ENCODE data around the gene FXYD3. TPM values are rescaled to one million over a fixed set of nuclear protein-coding genes. Genes with fewer than 3 reads are reported as not detected.
A peak's percentile ranks its signal among the peaks of the same experiment; 100 is the strongest.

Gene FXYD3
- polyA plus RNA-seq (2012; rRNA removed): not detected in 2 replicates
- polyA plus RNA-seq (2012; cell fraction: cytosol; rRNA removed): not detected in 2 replicates
- not detected in 2 replicates for polyA plus RNA-seq (2012; cell fraction: nucleus; rRNA removed)

- CTCF ChIA-PET: interaction anchor here (0.6 to 3.9 kb wide), 27 partner anchors 9 to 238 kb away, joined by 3 to 66 read pairs (median 5); partner anchors contain the start of genes FXYD1, FXYD7 and LGI4
- H3K27ac ChIP-seq (ENCODE audit: low read depth in 2 of 2, low read length in 1 of 2): no peak within 1 kb of the TSS
- H3K4me2 ChIP-seq: peak within 1 kb of the TSS; percentile 42; the same call in 1 of the 2 replicates
- WGBS (ENCODE audit: low lambda C conversion rate): 72% methylated on average over 12 of the region's 14 CpGs
- H3K36me3 ChIP-seq (replicated peaks in 1 of 2; ENCODE audit: control insufficient read depth in 1 of 2, insufficient read depth in 2 of 2, low read length in 1 of 2): no peaks in the 10 kb centered on the region
- no peaks in the 10 kb centered on the region for H3F3A ChIP-seq (replicated peaks; ENCODE audit: insufficient read depth)
- H2AFZ ChIP-seq (ENCODE audit: low read depth): no peak within 1 kb of the TSS
- H3K9me2 ChIP-seq: no peaks in the 10 kb centered on the region
- H3K27me3 ChIP-seq (ENCODE audit: insufficient read depth): no peaks in the 10 kb centered on the region; the same call in 1 of the 2 replicates
- H3K9me3 ChIP-seq: no peaks in the 10 kb centered on the region
- POLR2A ChIA-PET: no interaction called here
- H3K79me2 ChIP-seq (ENCODE audit: insufficient read depth): no peaks in the 10 kb centered on the region
- H3K9ac ChIP-seq: no peak within 1 kb of the TSS
- H4K20me1 ChIP-seq (ENCODE audit: insufficient read depth): no peaks in the 10 kb centered on the region
- DNase-seq: no peak
- H3K4me1 ChIP-seq (ENCODE audit: control insufficient read depth in 1 of 2, insufficient read depth in 2 of 2, low read depth in 1 of 2, low read length in 1 of 2): peaks cover 0 to 8% of the 10 kb centered on the region in 2 experiments; a peak in 1 of 4 replicates
- no peak for TF ChIP-seq TCF12 (IDR thresholded peaks at IDR 0.05)
- no peak for TF ChIP-seq POLR2AphosphoS5 (IDR thresholded peaks at IDR 0.05; ENCODE audit: low read depth, low read length)
- H3K4me3 ChIP-seq (ENCODE audit: low read depth in 2 of 2, low read length in 1 of 2): peak within 1 kb of the TSS in 1 of 2 experiments; percentile 44; a peak in 1 of 4 replicates
Observed at GRCh38 chr19:35115177-35115951, at the start of gene FXYD3. TSS of gene FXYD3 (plus strand) at chr19:35115823. CDS start at chr19:35119377, 3,554 bp downstream.

- WGBS (ENCODE audit: low lambda C conversion rate): 83% methylated on average over 14 of the region's 15 CpGs
- POLR2A ChIA-PET: no interaction called here
- no peak overlapping the region for H3K9ac ChIP-seq
- no peaks in the 10 kb centered on the region for H3K9me3 ChIP-seq
- no peak overlapping the region for H2AFZ ChIP-seq (ENCODE audit: low read depth)
- H3K79me2 ChIP-seq (ENCODE audit: insufficient read depth): no peaks in the 10 kb centered on the region
- no peaks in the 10 kb centered on the region for H3F3A ChIP-seq (replicated peaks; ENCODE audit: insufficient read depth)
- no peak for DNase-seq
- no peaks in the 10 kb centered on the region; a peak in 1 of 4 replicates for H3K4me1 ChIP-seq (ENCODE audit: control insufficient read depth in 1 of 2, insufficient read depth in 2 of 2, low read depth in 1 of 2, low read length in 1 of 2)
- CTCF ChIA-PET: interaction anchor here (0.8 to 3.0 kb wide), 25 partner anchors 9 to 271 kb away, joined by 3 to 65 read pairs (median 11); partner anchors contain the start of genes FXYD1, FXYD3, FXYD7 and LGI4
- H3K9me2 ChIP-seq: no peaks in the 10 kb centered on the region
- no peaks in the 10 kb centered on the region for H3K36me3 ChIP-seq (replicated peaks in 1 of 2; ENCODE audit: control insufficient read depth in 1 of 2, insufficient read depth in 2 of 2, low read length in 1 of 2)
- H3K27ac ChIP-seq (ENCODE audit: low read depth in 2 of 2, low read length in 1 of 2): no peak overlapping the region
- no peaks in the 10 kb centered on the region for H4K20me1 ChIP-seq (ENCODE audit: insufficient read depth)
- no peak overlapping the region for H3K4me2 ChIP-seq
- TF ChIP-seq MXI1 (IDR thresholded peaks at IDR 0.05; ENCODE audit: low read depth, low read length) (no peak), MAX (IDR thresholded peaks at IDR 0.05; ENCODE audit: low read depth) (no peak), SIN3A (IDR thresholded peaks at IDR 0.05; ENCODE audit: borderline replicate concordance, low read depth, low read length) (no peak), CHD2 (IDR thresholded peaks at IDR 0.05; ENCODE audit: low read length, partially characterized antibody) (no peak), ELF1 (IDR thresholded peaks at IDR 0.05) (no peak), POLR2AphosphoS5 (IDR thresholded peaks at IDR 0.05; ENCODE audit: low read depth, low read length) (no peak), GABPA (IDR thresholded peaks at IDR 0.05; ENCODE audit: low read depth) (no peak), TAF1 (IDR thresholded peaks at IDR 0.05; ENCODE audit: borderline replicate concordance, low read depth, low read length) (no peak), RFX5 (IDR thresholded peaks at IDR 0.05; ENCODE audit: low read length) (no peak), MEF2A (IDR thresholded peaks at IDR 0.05; ENCODE audit: borderline replicate concordance, low read depth) (no peak), GATA2 (CRISPR knock-in tag; IDR thresholded peaks at IDR 0.05) (no peak), RCOR1 (IDR thresholded peaks at IDR 0.05; ENCODE audit: low read length) (no peak), NFIC (IDR thresholded peaks at IDR 0.05; ENCODE audit: borderline replicate concordance) (no peak), PBX3 (IDR thresholded peaks at IDR 0.05) (no peak), SMC3 (IDR thresholded peaks at IDR 0.05; ENCODE audit: low read depth, low read length) (no peak), IRF3 (IDR thresholded peaks at IDR 0.05; ENCODE audit: low read depth, low read length) (no peak), FOXJ3 (CRISPR knock-in tag; IDR thresholded peaks at IDR 0.05) (no peak), ZBTB33 (IDR thresholded peaks at IDR 0.05; ENCODE audit: borderline replicate concordance, low read depth) (no peak), YY1 (IDR thresholded peaks at IDR 0.05; ENCODE audit: low read depth) (no peak)
- H3K27me3 ChIP-seq (ENCODE audit: insufficient read depth): 0 out of 2 replicates have a peak, but pooled peaks cover 9% of the 10 kb centered on the region
- H3K4me3 ChIP-seq (ENCODE audit: low read depth in 2 of 2, low read length in 1 of 2): no peak overlapping the region
Observed at GRCh38 chr19:35066121-35066520, 49.5 kb upstream of the FXYD3 start.

Data from SK-N-SH (cell line).